ENCODE data around the gene IFT25.

DNA sequence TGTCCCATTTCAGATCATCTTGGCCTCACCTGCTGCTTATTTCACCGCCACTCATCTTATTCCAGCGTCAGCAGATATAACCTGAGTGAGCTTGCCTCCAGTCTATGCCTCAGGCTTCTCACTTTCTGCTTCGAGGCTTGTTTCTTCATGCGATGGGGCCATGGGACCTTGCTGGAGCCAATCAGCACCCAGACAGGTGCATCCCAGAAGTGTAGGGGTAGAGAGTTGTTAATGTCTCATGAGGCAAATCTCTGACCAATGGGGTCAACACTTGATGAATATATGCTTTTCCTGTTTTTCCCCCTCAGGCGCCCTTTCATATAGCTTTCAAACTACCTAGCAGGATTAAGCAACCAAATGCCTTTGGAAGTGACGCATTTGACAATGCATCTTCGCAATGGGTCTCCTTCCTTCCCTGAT, 55.0 kb downstream of the IFT25 start:
- TF ChIP-seq, protein P1, sequence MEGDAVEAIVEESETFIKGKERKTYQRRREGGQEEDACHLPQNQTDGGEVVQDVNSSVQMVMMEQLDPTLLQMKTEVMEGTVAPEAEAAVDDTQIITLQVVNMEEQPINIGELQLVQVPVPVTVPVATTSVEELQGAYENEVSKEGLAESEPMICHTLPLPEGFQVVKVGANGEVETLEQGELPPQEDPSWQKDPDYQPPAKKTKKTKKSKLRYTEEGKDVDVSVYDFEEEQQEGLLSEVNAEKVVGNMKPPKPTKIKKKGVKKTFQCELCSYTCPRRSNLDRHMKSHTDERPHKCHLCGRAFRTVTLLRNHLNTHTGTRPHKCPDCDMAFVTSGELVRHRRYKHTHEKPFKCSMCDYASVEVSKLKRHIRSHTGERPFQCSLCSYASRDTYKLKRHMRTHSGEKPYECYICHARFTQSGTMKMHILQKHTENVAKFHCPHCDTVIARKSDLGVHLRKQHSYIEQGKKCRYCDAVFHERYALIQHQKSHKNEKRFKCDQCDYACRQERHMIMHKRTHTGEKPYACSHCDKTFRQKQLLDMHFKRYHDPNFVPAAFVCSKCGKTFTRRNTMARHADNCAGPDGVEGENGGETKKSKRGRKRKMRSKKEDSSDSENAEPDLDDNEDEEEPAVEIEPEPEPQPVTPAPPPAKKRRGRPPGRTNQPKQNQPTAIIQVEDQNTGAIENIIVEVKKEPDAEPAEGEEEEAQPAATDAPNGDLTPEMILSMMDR (conservative IDR thresholded peaks at IDR 0.05) = no peak
- no peak for TF ChIP-seq EZH2 (IDR thresholded peaks at IDR 0.05; ENCODE audit: low read depth)
